PC-9 (cell line): ENCODE measurements around the gene ABI2. TPM values are rescaled to one million over a fixed set of nuclear protein-coding genes. Genes with fewer than 3 reads are reported as not detected.
A peak's percentile ranks its signal among the peaks of the same experiment; 100 is the strongest.

ENCODE experiments used
- Bru-seq: library from RNA; stranded (reverse); fragments of 400-500 nt; gene quantifications from one replicate; lab custom pipeline; 2021; lab: Mats Ljungman, UMichigan
- BruChase-seq, 2 experiments: library from RNA; stranded (reverse); fragments of 400-500 nt; gene quantifications; one replicate each; lab custom pipeline; 2021; lab: Mats Ljungman, UMichigan
- BruUV-seq: library from RNA; stranded (reverse); fragments of 400-500 nt; replicated peaks from 2 replicates; lab custom pipeline; 2021; lab: Mats Ljungman, UMichigan
- CTCF ChIA-PET: fragments of 300-600 bp; sonication (Branson Sonifier 250); formaldehyde crosslinking; loops from one replicate; lab custom pipeline; 2022; ENCODE audit warnings: antibody characterized with exemption; lab: Charles Lee
- POLR2A ChIA-PET: fragments of 300-600 bp; sonication (Branson Sonifier 250); formaldehyde crosslinking; loops from one replicate; lab custom pipeline; 2022; ENCODE audit warnings: antibody characterized with exemption; ENCODE audit not compliant: unreplicated experiment; lab: Charles Lee
- DNase-seq, 2 experiments: peaks; one replicate each; pipeline versions ENCODE4 v3.0.0 to v3.0.0-alpha.2; 2015 to 2022; ENCODE audit warnings: mixed read lengths in 1 of 2
- H2AFZ ChIP-seq: fragments of 200-600 bp; sonication (generic); 2 replicates; pipeline ENCODE4 v1.8.1; 2017; ENCODE audit warnings: antibody characterized with exemption
- H3F3A ChIP-seq: fragments of 200-600 bp; sonication (generic); 2 replicates; pipeline ENCODE4 v1.8.1; 2017; ENCODE audit warnings: antibody characterized with exemption, mild to moderate bottlenecking, low read depth; ENCODE audit not compliant: insufficient read depth
- H3K27ac ChIP-seq: fragments of 200-600 bp; sonication (generic); 2 replicates; pipeline ENCODE4 v1.6.1; 2016; ENCODE audit warnings: mixed run types
- H3K27me3 ChIP-seq: fragments of 200-600 bp; sonication (generic); 2 replicates; pipeline ENCODE4 v1.6.1; 2016; ENCODE audit warnings: low read depth, mixed run types; ENCODE audit not compliant: insufficient read depth
- H3K36me3 ChIP-seq: fragments of 200-600 bp; sonication (generic); 2 replicates; pipeline ENCODE4 v1.6.1; 2016; ENCODE audit warnings: low read depth, mixed run types
- H3K4me1 ChIP-seq: fragments of 200-600 bp; sonication (generic); replicated peaks from 2 replicates; pipeline ENCODE4 v1.6.1; 2016; ENCODE audit warnings: mixed run types; ENCODE audit not compliant: insufficient read depth
- H3K4me2 ChIP-seq: fragments of 200-600 bp; sonication (generic); 2 replicates; pipeline ENCODE4 v1.6.1; 2017; ENCODE audit warnings: mixed run types
- H3K4me3 ChIP-seq: fragments of 200-600 bp; sonication (generic); 2 replicates; pipeline ENCODE4 v1.6.1; 2016; ENCODE audit warnings: mixed run types
- H3K79me2 ChIP-seq: fragments of 200-600 bp; sonication (generic); 2 replicates; pipeline ENCODE4 v1.6.1; 2017; ENCODE audit warnings: low read depth, mixed run types
- H3K9me2 ChIP-seq: fragments of 200-600 bp; sonication (generic); 2 replicates; pipeline ENCODE4 v1.8.1; 2017; ENCODE audit warnings: mild to moderate bottlenecking; ENCODE audit not compliant: insufficient read depth
- H3K9me3 ChIP-seq: fragments of 200-600 bp; sonication (generic); 2 replicates; pipeline ENCODE4 v1.8.1; 2016; ENCODE audit warnings: low read depth; ENCODE audit not compliant: insufficient read depth
- H4K20me1 ChIP-seq: fragments of 200-600 bp; sonication (generic); 2 replicates; pipeline ENCODE4 v1.8.1; 2017; ENCODE audit not compliant: insufficient read depth
- CTCF ChIP-seq: fragments of 200-600 bp; sonication (generic); conservative IDR thresholded peaks from 2 replicates; pipeline ENCODE4 v1.6.1; 2017; ENCODE audit warnings: mixed run types, antibody characterized with exemption, mild to moderate bottlenecking, moderate library complexity
- EZH2 ChIP-seq: fragments of 200-600 bp; sonication (generic); IDR thresholded peaks from 2 replicates; pipeline ENCODE4 v1.8.0; 2017; ENCODE audit warnings: antibody characterized with exemption, low read depth
- intact Hi-C: fragments of 100-400 bp; cut with micrococcal nuclease; formaldehyde crosslinking; loops from one replicate; pipeline ENCODE4 v1.10.0; 2022; ENCODE audit not compliant: unreplicated experiment
- long read RNA-seq: library from polyadenylated mRNA; stranded (forward); transcript quantifications from one replicate; pipeline ENCODE4 v2.0.0, GENCODE V29; 2022
- total RNA-seq: library from RNA; stranded (reverse); gene quantifications from 2 replicates; pipeline ENCODE4 v1.2.3, GENCODE V29; 2021

The ABI2 gene
- total RNA-seq, result 31.8 and 54.3 TPM in 2 replicates
- percentile 78 among the genes with signal in this experiment for Bru-seq, nascent RNA
- BruChase-seq, experiment 1, labeled RNA remaining after a 2-hour chase, result percentile 77 among the genes with signal in this experiment
- percentile 57 among the genes with signal in this experiment for BruChase-seq, experiment 2, labeled RNA remaining after a 6-hour chase
- long read RNA-seq, full-length matches to known transcripts, result 6 of 26 reads
- long read RNA-seq, partial matches to known transcripts, result 0 of 26 reads
- long read RNA-seq, other reads (novel, unspliced or antisense), result 20 of 26 reads

GRCh38 chr2:203327901-203328759 lies at the start of gene ABI2:
TSS of gene ABI2 (plus strand) at chr2:203328394. CDS start at chr2:203328515, 121 bp downstream.
- TF ChIP-seq EZH2 (no peak), CTCF (no peak)
- peak within 1 kb of the TSS; percentile 85 for H3K4me2 ChIP-seq
- intact Hi-C loops, result no loop called here
- peak within 1 kb of the TSS; percentile 78 for H3K4me3 ChIP-seq
- H3K27me3 ChIP-seq, result no peaks in the 10 kb centered on the region
- no peaks in the 10 kb centered on the region for H4K20me1 ChIP-seq
- no peaks in the 10 kb centered on the region for H3K36me3 ChIP-seq
- no peaks in the 10 kb centered on the region for H3K9me3 ChIP-seq
- peaks cover 47% of the 10 kb centered on the region for H3K79me2 ChIP-seq
- 0 out of 2 replicates have a peak, but pooled peaks cover 7% of the 10 kb centered on the region for H3F3A ChIP-seq
- peak within 1 kb of the TSS; percentile 94 for H2AFZ ChIP-seq
- H3K4me1 ChIP-seq, result peaks cover 17% of the 10 kb centered on the region
- DNase-seq, result peak; percentile 43 to 83
- no peak within 1 kb of the TSS for H3K27ac ChIP-seq
- ChIA-PET CTCF (interaction anchor here (0.7 kb wide), 1 partner anchor 1948 kb away, joined by 6 read pairs; no protein-coding TSS in a partner anchor), POLR2A (no interaction called here)
- BruUV-seq, result TSS peak; percentile 71
- no peaks in the 10 kb centered on the region for H3K9me2 ChIP-seq

- H3K79me2 ChIP-seq, result no peaks in the 10 kb centered on the region
- no peak overlapping the region for H3K4me3 ChIP-seq
- ChIA-PET POLR2A (no interaction called here), CTCF (no interaction called here)
- H3F3A ChIP-seq, result no peaks in the 10 kb centered on the region
- no peak; the same call in 1 of the 2 replicates for TF ChIP-seq CTCF
- TF ChIP-seq EZH2, result no peak
- no peaks in the 10 kb centered on the region for H3K9me3 ChIP-seq
- intact Hi-C loops, result no loop called here
- H3K4me1 ChIP-seq, result no peaks in the 10 kb centered on the region
- no peaks in the 10 kb centered on the region for H3K27me3 ChIP-seq
- BruUV-seq, result no TSS peak
- H3K27ac ChIP-seq, result no peak overlapping the region
- H2AFZ ChIP-seq, result no peak overlapping the region
- DNase-seq, result peak in 1 of 2 experiments; percentile 36
- no peak overlapping the region for H3K4me2 ChIP-seq
- H3K36me3 ChIP-seq, result no peaks in the 10 kb centered on the region
- H3K9me2 ChIP-seq, result no peaks in the 10 kb centered on the region
- no peaks in the 10 kb centered on the region for H4K20me1 ChIP-seq
Measured at GRCh38 chr2:203279288-203279687, 48.9 kb upstream of the ABI2 start.

GRCh38 chr2:203280428-203281064 lies 47.6 kb upstream of the ABI2 start:
- Histone ChIP-seq H3K79me2 (no peaks in the 10 kb centered on the region), H2AFZ (no peak overlapping the region), H3K9me2 (no peaks in the 10 kb centered on the region), H3K27me3 (no peaks in the 10 kb centered on the region), H3K9me3 (no peaks in the 10 kb centered on the region), H3K4me1 (no peaks in the 10 kb centered on the region), H3F3A (no peaks in the 10 kb centered on the region), H3K27ac (no peak overlapping the region), H3K4me2 (no peak overlapping the region), H4K20me1 (no peaks in the 10 kb centered on the region), H3K4me3 (no peak overlapping the region), H3K36me3 (no peaks in the 10 kb centered on the region)
- intact Hi-C loops, result no loop called here
- ChIA-PET POLR2A (interaction anchor here (0.6 kb wide), 1 partner anchor 646 kb away, joined by 4 read pairs; the partner anchor contains the start of gene FAM117B), CTCF (no interaction called here)
- TF ChIP-seq CTCF (no peak), EZH2 (no peak)
- no TSS peak for BruUV-seq
- DNase-seq, result no peak
